MCF 10A (cell line): ENCODE results near the gene PIK3R6. TPM values are rescaled to one million over a fixed set of nuclear protein-coding genes. Genes with fewer than 3 reads are reported as not detected.
"Not testable (repeated sequence)": the region's sequence is repeated elsewhere in the genome, so short reads cannot be mapped to it uniquely, and the experiment has no call there.

Source experiments
- BruUV-seq: library from RNA; stranded (reverse); fragments of 400-500 nt; replicated peaks from 2 replicates; lab custom pipeline; 2021; lab: Mats Ljungman, UMichigan
- CTCF ChIA-PET: fragments of 300-600 bp; sonication (Branson Sonifier 250); formaldehyde crosslinking; extraction: SDS; loops from one replicate; lab custom pipeline; 2021; ENCODE audit warnings: antibody characterized with exemption, inconsistent platforms; lab: Yijun Ruan, JAX
- POLR2A ChIA-PET: fragments of 300-600, 350-650 bp; sonication (Branson Sonifier 250); formaldehyde crosslinking; extraction: SDS; loops from one replicate; lab custom pipeline; 2020; ENCODE audit warnings: antibody characterized with exemption, inconsistent platforms; lab: Yijun Ruan, JAX
- DNase-seq: peaks from one replicate; pipeline ENCODE4 v3.0.0-alpha.2; 2018; ENCODE audit not compliant: unreplicated experiment
- H3K27ac Mint-ChIP-seq: one replicate; pipeline ENCODE4 v1.8.0; 2022; ENCODE audit warnings: mild to moderate bottlenecking, low read depth, mixed read lengths; ENCODE audit not compliant: unreplicated experiment
- H3K27me3 Mint-ChIP-seq: one replicate; pipeline ENCODE4 v1.8.0; 2022; ENCODE audit warnings: mixed read lengths; ENCODE audit not compliant: insufficient read depth, unreplicated experiment
- H3K36me3 Mint-ChIP-seq: one replicate; pipeline ENCODE4 v1.8.0; 2022; ENCODE audit warnings: mild to moderate bottlenecking, moderate library complexity, mixed read lengths; ENCODE audit not compliant: insufficient read depth, unreplicated experiment
- H3K4me1 Mint-ChIP-seq: one replicate; pipeline ENCODE4 v1.8.0; 2022; ENCODE audit warnings: mixed read lengths; ENCODE audit not compliant: insufficient read depth, unreplicated experiment
- H3K4me3 Mint-ChIP-seq: one replicate; pipeline ENCODE4 v1.8.0; 2022; ENCODE audit warnings: mild to moderate bottlenecking, moderate library complexity, mixed read lengths; ENCODE audit not compliant: unreplicated experiment
- H3K9me3 Mint-ChIP-seq: one replicate; pipeline ENCODE4 v1.8.0; 2022; ENCODE audit warnings: mixed read lengths; ENCODE audit not compliant: unreplicated experiment
- intact Hi-C: fragments of 100-400 bp; cut with micrococcal nuclease; formaldehyde crosslinking; loops from 2 replicates; pipeline ENCODE4 v1.14.1; 2022
- total RNA-seq: library from RNA; stranded (reverse); gene quantifications from 2 replicates; pipeline ENCODE4 v1.2.3, GENCODE V29; 2022
- TF ChIP-seq, protein P1 (sequence below): fragments of 200-600 bp; IDR thresholded peaks from one replicate; pipeline ENCODE4 v1.8.0; 2022; ENCODE audit warnings: antibody characterized with exemption, mild to moderate bottlenecking; ENCODE audit not compliant: unreplicated experiment

Gene PIK3R6
- total RNA-seq, 1 experiment from 2014 or later: not detected

GRCh38 chr17:8887301-8887700 is 19.8 kb upstream of the PIK3R6 start:
- TF ChIP-seq, protein P1, sequence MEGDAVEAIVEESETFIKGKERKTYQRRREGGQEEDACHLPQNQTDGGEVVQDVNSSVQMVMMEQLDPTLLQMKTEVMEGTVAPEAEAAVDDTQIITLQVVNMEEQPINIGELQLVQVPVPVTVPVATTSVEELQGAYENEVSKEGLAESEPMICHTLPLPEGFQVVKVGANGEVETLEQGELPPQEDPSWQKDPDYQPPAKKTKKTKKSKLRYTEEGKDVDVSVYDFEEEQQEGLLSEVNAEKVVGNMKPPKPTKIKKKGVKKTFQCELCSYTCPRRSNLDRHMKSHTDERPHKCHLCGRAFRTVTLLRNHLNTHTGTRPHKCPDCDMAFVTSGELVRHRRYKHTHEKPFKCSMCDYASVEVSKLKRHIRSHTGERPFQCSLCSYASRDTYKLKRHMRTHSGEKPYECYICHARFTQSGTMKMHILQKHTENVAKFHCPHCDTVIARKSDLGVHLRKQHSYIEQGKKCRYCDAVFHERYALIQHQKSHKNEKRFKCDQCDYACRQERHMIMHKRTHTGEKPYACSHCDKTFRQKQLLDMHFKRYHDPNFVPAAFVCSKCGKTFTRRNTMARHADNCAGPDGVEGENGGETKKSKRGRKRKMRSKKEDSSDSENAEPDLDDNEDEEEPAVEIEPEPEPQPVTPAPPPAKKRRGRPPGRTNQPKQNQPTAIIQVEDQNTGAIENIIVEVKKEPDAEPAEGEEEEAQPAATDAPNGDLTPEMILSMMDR: no peak
- CTCF ChIA-PET: no interaction called here
- intact Hi-C loops: no loop called here

GRCh38 chr17:8885967-8886684 is 18.7 kb upstream of the PIK3R6 start:
- CTCF ChIA-PET: no interaction called here
- no peak for DNase-seq
- Mint-ChIP-seq H3K4me1 (no peaks in the 10 kb centered on the region), H3K27ac (no peak overlapping the region), H3K27me3 (no peaks in the 10 kb centered on the region), H3K4me3 (no peak overlapping the region), H3K9me3 (peaks cover 7% of the 10 kb centered on the region), H3K36me3 (no peaks in the 10 kb centered on the region)
- TF ChIP-seq, protein P1: no peak
- POLR2A ChIA-PET: no interaction called here
- BruUV-seq: no TSS peak
- intact Hi-C loops: no loop called here

More at GRCh38 chr17:8887301-8887700, 19.8 kb upstream of the PIK3R6 start:
- H3K4me1 Mint-ChIP-seq: no peaks in the 10 kb centered on the region
- no TSS peak for BruUV-seq
- H3K27ac Mint-ChIP-seq: no peak overlapping the region
- POLR2A ChIA-PET: no interaction called here
- DNase-seq: no peak
- H3K27me3 Mint-ChIP-seq: peaks cover 5% of the 10 kb centered on the region
- H3K36me3 Mint-ChIP-seq: no peaks in the 10 kb centered on the region
- peaks cover 7% of the 10 kb centered on the region for H3K9me3 Mint-ChIP-seq
- H3K4me3 Mint-ChIP-seq: no peak overlapping the region

- H3K36me3 Mint-ChIP-seq, H3K4me3 Mint-ChIP-seq: not testable (repeated sequence)
Measured at GRCh38 chr17:8885163-8885966, 17.9 kb upstream of the PIK3R6 start.

DNA sequence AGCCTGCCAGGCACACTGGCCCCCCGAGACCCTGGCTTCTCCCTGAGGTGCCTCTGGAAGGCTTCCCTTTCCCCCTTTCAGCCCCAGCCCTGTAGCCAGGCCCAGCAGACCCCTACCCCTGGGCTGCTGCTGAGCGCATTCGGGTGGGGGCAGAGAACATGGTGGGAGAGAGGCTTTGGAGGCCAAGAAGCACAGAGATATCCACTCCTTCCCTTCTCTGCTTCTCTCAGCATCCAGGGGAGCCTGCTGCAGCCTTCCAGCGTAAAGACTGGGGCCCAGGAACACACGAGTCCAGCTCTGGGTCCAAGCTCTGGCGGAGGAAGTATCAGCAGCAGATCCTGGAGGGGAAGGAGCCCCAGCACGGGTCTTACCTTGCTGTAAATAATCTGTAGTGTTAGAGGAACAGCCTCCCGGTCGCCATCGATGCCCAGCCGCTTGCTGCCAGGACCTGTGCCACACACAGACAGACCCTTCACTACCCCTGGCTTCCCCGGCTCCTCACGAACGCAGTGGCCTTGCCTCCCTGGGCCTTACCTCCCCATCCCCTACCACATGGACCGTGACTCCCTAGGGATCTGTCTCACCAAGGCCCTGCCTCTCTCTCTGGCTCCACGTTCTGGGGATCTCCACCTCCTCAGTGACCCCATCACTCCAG is 17.0 kb upstream of the PIK3R6 start:
- DNase-seq: no peak
- no peaks in the 10 kb centered on the region for H3K27me3 Mint-ChIP-seq
- H3K9me3 Mint-ChIP-seq: peaks cover 7% of the 10 kb centered on the region
- TF ChIP-seq, protein P1: no peak
- no TSS peak for BruUV-seq
- no peak overlapping the region for H3K4me3 Mint-ChIP-seq
- no peak overlapping the region for H3K27ac Mint-ChIP-seq
- H3K36me3 Mint-ChIP-seq: no peaks in the 10 kb centered on the region
- CTCF ChIA-PET: no interaction called here
- H3K4me1 Mint-ChIP-seq: no peaks in the 10 kb centered on the region
- intact Hi-C loops: no loop called here
- POLR2A ChIA-PET: no interaction called here

More at GRCh38 chr17:8885163-8885966, 17.9 kb upstream of the PIK3R6 start:
- intact Hi-C loops, H3K27ac Mint-ChIP-seq, H3K27me3 Mint-ChIP-seq, CTCF ChIA-PET, H3K4me1 Mint-ChIP-seq, POLR2A ChIA-PET, H3K9me3 Mint-ChIP-seq, BruUV-seq, DNase-seq: not testable (repeated sequence)
